ENCODE results near the gene LMF1. TPM values are rescaled to one million over a fixed set of nuclear protein-coding genes. Genes with fewer than 3 reads are reported as not detected.

LMF1 gene
- total and polyA plus RNA-seq, 2 of the 4 experiments (the other 2 are of a cell fraction), result 7.7 to 13.1 TPM

DNA sequence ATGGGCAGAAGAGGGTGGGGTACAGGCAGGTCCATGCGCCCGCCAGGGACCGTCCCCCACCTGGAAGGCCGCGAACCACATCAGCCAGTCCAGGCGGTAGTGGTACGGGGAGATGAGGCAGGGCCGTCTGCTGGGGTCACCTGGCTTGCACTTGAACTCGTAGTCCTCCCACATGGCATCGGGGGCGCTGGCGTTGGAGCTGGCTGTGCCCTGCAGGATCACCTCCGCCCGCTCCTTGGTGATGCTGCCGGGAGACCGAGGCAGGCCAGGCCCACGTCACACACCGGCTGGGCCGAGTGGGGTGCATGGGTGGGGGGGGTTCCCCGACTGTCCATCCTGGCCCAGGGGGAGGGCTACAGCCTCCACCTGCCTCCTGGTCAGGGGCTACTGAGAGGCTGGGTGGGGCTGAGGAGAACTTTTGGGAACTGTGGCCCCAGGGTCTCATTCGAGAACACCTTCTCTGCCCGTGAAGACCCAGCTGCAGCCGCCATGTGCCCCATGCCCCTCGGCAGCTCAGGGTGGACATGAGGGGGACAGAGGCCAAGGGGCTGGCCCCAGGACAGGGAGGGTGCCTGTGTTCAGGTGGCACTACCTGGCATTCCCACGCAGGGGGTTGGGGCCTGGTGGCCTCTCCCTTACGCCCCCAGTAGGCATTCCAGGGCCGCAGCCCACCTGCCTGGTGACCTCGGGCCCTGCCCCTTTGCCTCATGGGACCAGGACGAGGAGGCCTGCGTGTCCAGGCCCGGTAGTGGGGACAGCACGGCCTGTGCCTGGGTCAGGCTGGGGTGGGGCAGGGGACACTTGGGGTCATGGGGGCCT, 100.8 kb downstream of the LMF1 start:
- POLR2A ChIA-PET (ENCODE audit: unreplicated experiment), result no interaction called here
- no peaks in the 10 kb centered on the region for H3K79me1 ChIP-seq (ENCODE audit: low read depth in 1 of 2, low read length in 2 of 2)
- 92% methylated on average over 10 of the region's 32 CpGs; no CpG with 5 or more reads in 1 of the 2 experiments for WGBS, 2 experiments (ENCODE audit: extremely low coverage in 2 of 2, insufficient read length in 1 of 2)

More for the DNA sequence above, 100.8 kb downstream of the LMF1 start:
- no peak overlapping the region for H3K14ac ChIP-seq (replicated peaks; ENCODE audit: low read depth, low read length)
- no peaks in the 10 kb centered on the region for H3K4me1 ChIP-seq (ENCODE audit: control insufficient read depth, insufficient read depth, low read length)
- ATAC-seq (ENCODE audit: low read depth), result no peak
- no peak overlapping the region for H2BK15ac ChIP-seq (ENCODE audit: low read depth, low read length)
- in situ Hi-C loops (cut with MboI; ENCODE audit: low sequenced_read_pairs) (no loop called here), intact Hi-C loops (cut with micrococcal nuclease) (loop anchor here (10.0 kb wide), 1 partner anchor 75 kb away; no protein-coding TSS in a partner anchor), dilution Hi-C loops (cut with HindIII; ENCODE audit: low sequenced_read_pairs, unreplicated experiment) (no loop called here)
- H2BK120ac ChIP-seq (ENCODE audit: low read depth, low read length), result no peak overlapping the region
- CTCF ChIA-PET, result no interaction called here
- H3K23ac ChIP-seq (ENCODE audit: low read depth, low read length), result no peak overlapping the region
- no peak overlapping the region for H3K27ac ChIP-seq (ENCODE audit: insufficient read depth, low read length)
- DNase-seq, result no peak
- no peak overlapping the region for H2AK5ac ChIP-seq (ENCODE audit: low read depth, low read length)
- no peak overlapping the region for H3K4ac ChIP-seq (ENCODE audit: low read depth, low read length)
- no peak overlapping the region for H4K8ac ChIP-seq (ENCODE audit: low read depth in 2 of 2, low read length in 2 of 2)
- no peak overlapping the region for H4K91ac ChIP-seq (ENCODE audit: insufficient read depth, low read depth, low read length)
- H3K9me1 ChIP-seq (ENCODE audit: insufficient read depth, low read length), result no peaks in the 10 kb centered on the region
- H3K56ac ChIP-seq (ENCODE audit: extremely low read depth, insufficient read depth, low read length), result no peak overlapping the region
- no peak overlapping the region for H2AFZ ChIP-seq (replicated peaks; ENCODE audit: low read length, poor library complexity)
- no peak overlapping the region for H3K9ac ChIP-seq (ENCODE audit: low read depth, low read length)
- no TSS peak for BruUV-seq (replicated peaks)
- H3K18ac ChIP-seq (ENCODE audit: low read depth, low read length), result no peak overlapping the region
- no peaks in the 10 kb centered on the region for H3K9me3 ChIP-seq (ENCODE audit: control insufficient read depth, insufficient read depth, low read length)
- no peak overlapping the region for H3K4me3 ChIP-seq (ENCODE audit: insufficient read depth, low read depth, low read length)
- no peaks in the 10 kb centered on the region for H4K20me1 ChIP-seq (ENCODE audit: insufficient read depth, low read length)
- no peak overlapping the region for H2AK9ac ChIP-seq (replicated peaks; ENCODE audit: low read depth, low read length, poor library complexity)
- H4K5ac ChIP-seq (ENCODE audit: low read depth, low read length), result no peak overlapping the region
- no peak overlapping the region for H3K4me2 ChIP-seq (ENCODE audit: low read depth, low read length)
- TF ChIP-seq MXI1 (IDR thresholded peaks at IDR 0.05; ENCODE audit: borderline replicate concordance, low read depth, low read length), result no peak
- TF ChIP-seq CHD1 (IDR thresholded peaks at IDR 0.05; ENCODE audit: low read depth, low read length), result no peak
- no peak for TF ChIP-seq BHLHE40 (IDR thresholded peaks at IDR 0.05; ENCODE audit: low read depth, low read length)
- TF ChIP-seq, protein P1, sequence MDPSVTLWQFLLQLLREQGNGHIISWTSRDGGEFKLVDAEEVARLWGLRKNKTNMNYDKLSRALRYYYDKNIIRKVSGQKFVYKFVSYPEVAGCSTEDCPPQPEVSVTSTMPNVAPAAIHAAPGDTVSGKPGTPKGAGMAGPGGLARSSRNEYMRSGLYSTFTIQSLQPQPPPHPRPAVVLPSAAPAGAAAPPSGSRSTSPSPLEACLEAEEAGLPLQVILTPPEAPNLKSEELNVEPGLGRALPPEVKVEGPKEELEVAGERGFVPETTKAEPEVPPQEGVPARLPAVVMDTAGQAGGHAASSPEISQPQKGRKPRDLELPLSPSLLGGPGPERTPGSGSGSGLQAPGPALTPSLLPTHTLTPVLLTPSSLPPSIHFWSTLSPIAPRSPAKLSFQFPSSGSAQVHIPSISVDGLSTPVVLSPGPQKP (IDR thresholded peaks at IDR 0.05; ENCODE audit: borderline replicate concordance, low read depth, low read length), result no peak
- no peak for TF ChIP-seq RCOR1 (IDR thresholded peaks at IDR 0.05; ENCODE audit: insufficient replicate concordance, low read length)
- TF ChIP-seq MAZ (IDR thresholded peaks at IDR 0.05; ENCODE audit: borderline replicate concordance, low read depth, low read length), result no peak
- TF ChIP-seq, protein P2, sequence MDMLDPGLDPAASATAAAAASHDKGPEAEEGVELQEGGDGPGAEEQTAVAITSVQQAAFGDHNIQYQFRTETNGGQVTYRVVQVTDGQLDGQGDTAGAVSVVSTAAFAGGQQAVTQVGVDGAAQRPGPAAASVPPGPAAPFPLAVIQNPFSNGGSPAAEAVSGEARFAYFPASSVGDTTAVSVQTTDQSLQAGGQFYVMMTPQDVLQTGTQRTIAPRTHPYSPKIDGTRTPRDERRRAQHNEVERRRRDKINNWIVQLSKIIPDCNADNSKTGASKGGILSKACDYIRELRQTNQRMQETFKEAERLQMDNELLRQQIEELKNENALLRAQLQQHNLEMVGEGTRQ (IDR thresholded peaks at IDR 0.05; ENCODE audit: low read depth, low read length), result no peak
- no peak overlapping the region for H2BK20ac ChIP-seq (ENCODE audit: low read depth, low read length)
- H3K27me3 ChIP-seq (ENCODE audit: control insufficient read depth, insufficient read depth, low read length), result no peaks in the 10 kb centered on the region
- peaks cover 3% of the 10 kb centered on the region; the same call in 1 of the 2 replicates for H3K36me3 ChIP-seq (ENCODE audit: control insufficient read depth, insufficient read depth, low read length)
- H2BK5ac ChIP-seq (ENCODE audit: low read depth, low read length, poor library complexity, severe bottlenecking), result no peak overlapping the region
